IgD-negative memory B cell (primary cell): ENCODE measurements around the gene GRAMD1B. TPM values are rescaled to one million over a fixed set of nuclear protein-coding genes. Genes with fewer than 3 reads are reported as not detected.

Experiments used
- H3K27ac Mint-ChIP-seq, 3 donors: one replicate each; pipeline ENCODE4 v1.8.0; 2020 to 2022; ENCODE audit warnings: mild to moderate bottlenecking in 3 of 3, mixed read lengths in 3 of 3, moderate library complexity in 1 of 3
- H3K27me3 Mint-ChIP-seq: one replicate; pipeline ENCODE4 v1.8.0; 2021; ENCODE audit warnings: mixed read lengths
- H3K36me3 Mint-ChIP-seq: one replicate; pipeline ENCODE4 v1.8.0; 2020; ENCODE audit warnings: mild to moderate bottlenecking, mixed read lengths
- H3K4me1 Mint-ChIP-seq, 3 donors: one replicate each; pipeline ENCODE4 v1.8.0; 2020 to 2022; ENCODE audit warnings: mixed read lengths in 3 of 3, mild to moderate bottlenecking in 1 of 3
- H3K4me3 Mint-ChIP-seq, 4 donors: one replicate each; pipeline ENCODE4 v1.8.0; 2020 to 2022; ENCODE audit warnings: mild to moderate bottlenecking in 4 of 4, mixed read lengths in 4 of 4, moderate library complexity in 3 of 4
- H3K9me3 Mint-ChIP-seq, 3 donors: one replicate each; pipeline ENCODE4 v1.8.0; 2020 to 2021; ENCODE audit warnings: mixed read lengths in 3 of 3, mild to moderate bottlenecking in 1 of 3
- polyA plus RNA-seq: library from polyadenylated mRNA; unstranded; fragments of 300-500 nt; fragmentation: Illumina TruSeq; gene quantifications from one replicate; pipeline ENCODE4 v1.2.3, GENCODE V29; 2021

The GRAMD1B gene
- polyA plus RNA-seq, 1 donor from 2014 or later: not detected

- H3K27ac Mint-ChIP-seq: no peak overlapping the region
- peak overlapping the region in 1 of 4 donors; percentile 33 for H3K4me3 Mint-ChIP-seq
- peaks cover 2% of the 10 kb centered on the region for H3K36me3 Mint-ChIP-seq
- H3K9me3 Mint-ChIP-seq: no peaks in the 10 kb centered on the region
- H3K4me1 Mint-ChIP-seq: peaks cover 4 to 8% (median 7%) of the 10 kb centered on the region in 3 donors
- H3K27me3 Mint-ChIP-seq: peaks cover 2% of the 10 kb centered on the region
These were observed 145.4 kb downstream of the GRAMD1B start for GRCh38 chr11:123575441-123575840.

- peak overlapping the region in 1 of 4 donors; percentile 89 for H3K4me3 Mint-ChIP-seq
These were observed 146.0 kb downstream of the GRAMD1B start for GRCh38 chr11:123576082-123576481.

GRCh38 chr11:123576501-123576900 lies 146.4 kb downstream of the GRAMD1B start:
- Mint-ChIP-seq H3K4me1 (peaks cover 6 to 13% (median 13%) of the 10 kb centered on the region in 3 donors), H3K9me3 (no peaks in the 10 kb centered on the region), H3K4me3 (peak overlapping the region in 2 of 4 donors; percentile 42 to 89), H3K27me3 (peaks cover 2% of the 10 kb centered on the region), H3K36me3 (peaks cover 2% of the 10 kb centered on the region), H3K27ac (no peak overlapping the region)

More at GRCh38 chr11:123576082-123576481, 146.0 kb downstream of the GRAMD1B start:
- H3K9me3 Mint-ChIP-seq: no peaks in the 10 kb centered on the region
- H3K4me1 Mint-ChIP-seq: peaks cover 6 to 13% (median 12%) of the 10 kb centered on the region in 3 donors
- peaks cover 2% of the 10 kb centered on the region for H3K36me3 Mint-ChIP-seq
- H3K27ac Mint-ChIP-seq: no peak overlapping the region
- H3K27me3 Mint-ChIP-seq: peaks cover 2% of the 10 kb centered on the region

GRCh38 chr11:123577081-123577598 lies 147.1 kb downstream of the GRAMD1B start:
- peak overlapping the region in 2 of 4 donors; percentile 42 to 89 for H3K4me3 Mint-ChIP-seq
- H3K27ac Mint-ChIP-seq: no peak overlapping the region
- H3K9me3 Mint-ChIP-seq: no peaks in the 10 kb centered on the region
- peaks cover 2% of the 10 kb centered on the region for H3K36me3 Mint-ChIP-seq
- peaks cover 6 to 13% (median 13%) of the 10 kb centered on the region in 3 donors for H3K4me1 Mint-ChIP-seq
- H3K27me3 Mint-ChIP-seq: peaks cover 2% of the 10 kb centered on the region

GRCh38 chr11:123578778-123579481 lies 148.9 kb downstream of the GRAMD1B start:
- H3K9me3 Mint-ChIP-seq: no peaks in the 10 kb centered on the region
- H3K36me3 Mint-ChIP-seq: peaks cover 2% of the 10 kb centered on the region
- peaks cover 6 to 15% (median 13%) of the 10 kb centered on the region in 3 donors for H3K4me1 Mint-ChIP-seq
- H3K27me3 Mint-ChIP-seq: peaks cover 2% of the 10 kb centered on the region
- no peak overlapping the region for H3K27ac Mint-ChIP-seq
- H3K4me3 Mint-ChIP-seq: no peak overlapping the region

- Mint-ChIP-seq H3K4me3 (no peak overlapping the region), H3K27me3 (peaks cover 2% of the 10 kb centered on the region), H3K36me3 (peaks cover 2% of the 10 kb centered on the region), H3K9me3 (no peaks in the 10 kb centered on the region), H3K27ac (no peak overlapping the region), H3K4me1 (peaks cover 6 to 15% (median 13%) of the 10 kb centered on the region in 3 donors)
These were observed 149.4 kb downstream of the GRAMD1B start for GRCh38 chr11:123579482-123579812.

GRCh38 chr11:123580137-123580536 lies 150.1 kb downstream of the GRAMD1B start:
- Mint-ChIP-seq H3K9me3 (no peaks in the 10 kb centered on the region), H3K36me3 (peaks cover 2% of the 10 kb centered on the region), H3K27ac (no peak overlapping the region)

GRCh38 chr11:123580557-123581275 lies 150.6 kb downstream of the GRAMD1B start:
- Mint-ChIP-seq H3K27ac (no peak overlapping the region), H3K4me1 (peaks cover 6 to 15% (median 13%) of the 10 kb centered on the region in 3 donors), H3K27me3 (peaks cover 2% of the 10 kb centered on the region), H3K4me3 (peak overlapping the region in 2 of 4 donors; percentile 24 to 43), H3K9me3 (no peaks in the 10 kb centered on the region), H3K36me3 (peaks cover 2% of the 10 kb centered on the region)

More at GRCh38 chr11:123580137-123580536, 150.1 kb downstream of the GRAMD1B start:
- Mint-ChIP-seq H3K4me1 (peaks cover 6 to 15% (median 13%) of the 10 kb centered on the region in 3 donors), H3K4me3 (no peak overlapping the region), H3K27me3 (peaks cover 2% of the 10 kb centered on the region)

GRCh38 chr11:123581651-123582399 lies 151.8 kb downstream of the GRAMD1B start:
- Mint-ChIP-seq H3K27ac (no peak overlapping the region), H3K27me3 (no peaks in the 10 kb centered on the region), H3K36me3 (no peaks in the 10 kb centered on the region), H3K4me3 (no peak overlapping the region), H3K9me3 (no peaks in the 10 kb centered on the region), H3K4me1 (peaks cover 4 to 11% (median 5%) of the 10 kb centered on the region in 3 donors)

- no peaks in the 10 kb centered on the region for H3K9me3 Mint-ChIP-seq
- no peaks in the 10 kb centered on the region for H3K27me3 Mint-ChIP-seq
- peak overlapping the region in 1 of 3 donors; percentile 15 for H3K27ac Mint-ChIP-seq
- H3K36me3 Mint-ChIP-seq: no peaks in the 10 kb centered on the region
- H3K4me3 Mint-ChIP-seq: peak overlapping the region in 1 of 4 donors; percentile 18
- H3K4me1 Mint-ChIP-seq: peaks cover 4 to 9% (median 5%) of the 10 kb centered on the region in 3 donors
These were observed 153.0 kb downstream of the GRAMD1B start for GRCh38 chr11:123582992-123583504.

- Mint-ChIP-seq H3K36me3 (no peaks in the 10 kb centered on the region), H3K4me3 (no peak overlapping the region), H3K27ac (no peak overlapping the region), H3K9me3 (no peaks in the 10 kb centered on the region), H3K4me1 (peaks cover 4 to 9% (median 5%) of the 10 kb centered on the region in 3 donors), H3K27me3 (no peaks in the 10 kb centered on the region)
These were observed 154.1 kb downstream of the GRAMD1B start for GRCh38 chr11:123584186-123584585.

GRCh38 chr11:123584737-123585136 lies 154.7 kb downstream of the GRAMD1B start:
- Mint-ChIP-seq H3K27ac (no peak overlapping the region), H3K9me3 (no peaks in the 10 kb centered on the region), H3K4me1 (peaks cover 4 to 9% (median 5%) of the 10 kb centered on the region in 3 donors), H3K4me3 (no peak overlapping the region), H3K27me3 (no peaks in the 10 kb centered on the region), H3K36me3 (no peaks in the 10 kb centered on the region)

GRCh38 chr11:123585206-123585605 lies 155.1 kb downstream of the GRAMD1B start:
- H3K4me1 Mint-ChIP-seq: peaks cover 4 to 9% (median 5%) of the 10 kb centered on the region in 3 donors
- no peaks in the 10 kb centered on the region for H3K9me3 Mint-ChIP-seq
- no peak overlapping the region for H3K27ac Mint-ChIP-seq
- no peak overlapping the region for H3K4me3 Mint-ChIP-seq
- no peaks in the 10 kb centered on the region for H3K27me3 Mint-ChIP-seq
- no peaks in the 10 kb centered on the region for H3K36me3 Mint-ChIP-seq

- H3K27me3 Mint-ChIP-seq: no peaks in the 10 kb centered on the region
- peaks cover 1 to 7% (median 3%) of the 10 kb centered on the region in 3 donors for H3K4me1 Mint-ChIP-seq
- no peak overlapping the region for H3K4me3 Mint-ChIP-seq
- H3K27ac Mint-ChIP-seq: no peak overlapping the region
- H3K36me3 Mint-ChIP-seq: no peaks in the 10 kb centered on the region
- H3K9me3 Mint-ChIP-seq: no peaks in the 10 kb centered on the region
These were observed 155.6 kb downstream of the GRAMD1B start for GRCh38 chr11:123585706-123586105.
